DMS53 treated with DMSO at 0.1 percent for 48 hours (cell line): Measurements from ENCODE around the gene ABCB7.
"Not testable (repeated sequence)": the region's sequence is repeated elsewhere in the genome, so short reads cannot be mapped to it uniquely, and the experiment has no call there.

Source experiments
- DNase-seq: peaks from one replicate; lab custom pipeline; 2025; ENCODE audit not compliant: unreplicated experiment; lab: John Stamatoyannopoulos, UW

ABCB7 gene

DNA sequence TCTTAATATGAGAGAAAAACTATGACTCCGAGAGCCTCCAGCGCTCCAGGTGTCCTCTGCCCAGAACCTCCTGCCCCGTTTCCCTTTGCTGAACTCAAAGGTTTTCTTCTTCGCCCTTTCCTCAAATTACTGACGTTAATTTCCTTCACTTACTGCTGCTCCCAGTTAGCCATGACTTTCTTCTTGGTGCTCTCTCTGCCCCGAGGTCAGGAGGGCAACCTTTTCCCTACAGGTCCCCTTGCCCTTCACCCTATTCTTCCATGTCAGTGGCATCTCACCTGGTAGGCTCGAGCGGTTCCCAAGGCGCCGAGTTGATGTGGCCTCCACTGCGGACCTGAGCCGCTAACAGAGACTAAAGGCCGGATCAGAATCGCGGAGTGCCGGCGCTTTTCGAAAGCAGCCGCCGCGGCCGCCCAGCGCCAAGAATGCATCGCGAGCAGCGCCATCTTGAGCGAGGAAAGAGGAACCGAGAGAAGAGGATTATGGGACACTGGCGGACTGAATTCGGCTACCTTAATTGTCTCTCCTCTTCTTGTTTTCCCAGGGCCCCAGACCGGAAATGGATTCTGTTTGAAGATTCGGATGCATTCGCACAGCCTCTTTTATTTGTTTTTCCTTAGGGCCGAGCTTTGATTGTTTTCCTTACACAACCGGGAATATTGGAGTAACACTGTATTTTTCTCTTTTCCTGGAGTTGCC is at the start of gene ABCB7:
Gene ABCB7, minus strand, starts transcription at position 457 of the 699 bp plus-strand sequence. Its CDS starts 11 bp downstream, at position 446.
- peak; percentile 64 for DNase-seq

DNA sequence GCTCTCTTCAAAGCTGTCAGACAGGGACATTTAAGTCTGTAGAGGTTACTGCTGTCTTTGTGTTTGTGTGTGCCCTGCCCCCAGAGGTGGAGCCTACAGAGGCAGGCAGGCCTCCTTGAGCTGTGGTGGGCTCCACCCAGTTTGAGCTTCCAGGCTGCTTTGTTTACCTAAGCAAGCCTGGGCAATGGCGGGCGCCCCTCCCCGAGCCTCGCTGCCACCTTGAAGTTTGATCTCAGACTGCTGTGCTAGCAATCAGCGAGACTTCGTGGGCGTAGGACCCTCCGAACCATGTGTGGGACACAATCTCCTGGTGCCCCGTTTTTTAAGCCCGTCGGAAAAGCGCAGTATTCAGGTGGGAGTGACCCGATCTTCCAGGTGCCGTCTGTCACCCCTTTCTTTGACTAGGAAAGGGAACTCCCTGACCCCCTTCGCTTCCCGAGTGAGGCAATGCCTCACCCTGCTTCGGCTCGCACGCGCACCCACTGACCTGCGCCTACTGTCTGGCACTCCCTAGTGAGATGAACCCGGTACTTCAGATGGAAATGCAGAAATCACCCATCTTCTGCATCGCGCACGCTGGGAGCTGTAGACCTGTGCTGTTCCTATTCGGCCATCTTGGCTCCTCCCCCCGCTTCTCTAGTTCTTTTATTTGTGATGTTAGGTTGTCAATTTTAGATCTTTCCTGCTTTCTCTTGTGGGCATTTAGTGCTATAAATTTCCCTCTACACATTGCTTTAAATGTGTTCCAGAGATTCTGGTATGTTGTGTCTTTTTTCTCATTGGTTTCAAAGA is 32.5 kb upstream of the ABCB7 start:
- DNase-seq, result not testable (repeated sequence)

DNA sequence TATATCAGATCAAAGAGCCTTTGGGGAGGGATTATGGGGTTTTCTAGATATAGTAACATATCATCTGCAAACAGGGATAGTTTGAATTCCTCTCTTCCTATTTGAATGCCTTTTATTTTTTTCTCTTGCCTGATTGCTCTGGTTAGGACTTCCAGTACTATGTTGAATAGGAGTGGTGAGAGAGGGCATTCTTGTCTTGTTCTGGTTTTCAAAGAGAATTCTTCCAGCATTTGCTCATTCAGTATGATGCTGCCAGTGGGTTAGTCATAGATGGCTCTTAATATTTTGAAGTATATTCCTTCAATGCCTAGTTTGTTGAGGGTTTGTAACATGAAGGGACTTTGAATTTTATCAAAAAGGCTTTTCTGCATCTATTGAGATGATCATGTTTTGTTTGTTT is 25.6 kb upstream of the ABCB7 start:
- no peak for DNase-seq

DNA sequence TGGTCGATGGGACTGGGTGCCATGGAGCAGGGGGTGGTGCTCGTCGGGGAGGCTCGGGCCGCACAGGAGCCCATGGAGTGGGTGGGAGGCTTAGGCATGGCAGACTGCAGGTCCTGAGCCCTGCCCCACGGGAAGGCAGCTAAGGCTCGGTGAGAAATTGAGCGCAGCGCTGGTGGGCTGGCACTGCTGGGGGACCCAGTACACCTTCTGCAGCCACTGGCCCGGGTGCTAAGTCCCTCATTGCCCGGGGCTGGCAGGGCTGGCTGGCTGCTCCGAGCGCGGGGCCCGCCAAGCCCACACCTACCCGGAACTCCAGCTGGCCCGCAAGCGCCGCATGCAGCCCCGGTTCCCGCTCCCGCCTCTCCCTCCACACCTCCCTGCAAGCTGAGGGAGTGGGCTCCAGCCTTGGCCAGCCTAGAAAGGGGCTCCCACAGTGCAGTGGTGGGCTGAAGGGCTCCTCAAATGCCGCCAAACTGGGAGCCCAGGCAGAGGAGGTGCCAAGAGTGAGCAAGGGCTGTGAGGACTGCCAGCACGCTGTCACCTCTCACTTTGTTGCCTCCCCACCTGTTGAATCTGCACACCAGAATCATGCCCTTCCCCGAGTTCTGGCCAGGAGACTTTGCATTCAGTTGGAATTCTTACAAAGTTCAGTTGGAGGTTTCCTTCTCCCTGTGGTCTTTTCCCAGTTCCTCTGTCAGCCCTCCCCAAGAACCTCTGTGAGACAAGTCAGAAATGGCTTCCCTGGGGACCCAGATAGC is 23.6 kb upstream of the ABCB7 start:
- DNase-seq, result not testable (repeated sequence)

- not testable (repeated sequence) for DNase-seq
Observed at GRCh38 chrX:75172257-75172890, 16.3 kb upstream of the ABCB7 start.

- no peak for DNase-seq
Observed at GRCh38 chrX:75158054-75158453, 2.0 kb upstream of the ABCB7 start.

GRCh38 chrX:75156531-75156945 is 455 bp upstream of the ABCB7 start:
- no peak for DNase-seq

DNA sequence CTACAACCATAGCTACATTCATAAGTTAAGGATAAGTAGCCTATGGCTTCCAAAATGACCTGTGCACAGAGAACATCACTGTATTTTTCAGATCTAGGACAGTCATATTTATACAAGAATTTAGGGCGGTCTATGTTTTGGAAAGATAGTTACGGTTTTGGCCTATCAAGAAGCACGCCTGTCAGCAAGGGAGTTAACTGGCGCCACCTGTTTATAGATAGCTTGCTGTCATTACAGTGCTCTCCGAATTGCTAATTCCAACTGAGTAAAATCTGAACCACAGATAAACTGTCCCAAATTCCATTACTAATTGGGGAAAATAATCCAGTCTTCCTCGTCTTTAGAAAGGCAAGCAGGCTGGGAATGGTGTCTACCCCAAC is 646 bp downstream of the ABCB7 start:
- DNase-seq, result no peak

- DNase-seq, result no peak
Observed at GRCh38 chrX:75154871-75155270, 1.2 kb downstream of the ABCB7 start.

- no peak for DNase-seq
Observed at GRCh38 chrX:75151827-75152592, 4.1 kb downstream of the ABCB7 start.

- no peak for DNase-seq
Observed at GRCh38 chrX:75149654-75150053, 6.4 kb downstream of the ABCB7 start.

GRCh38 chrX:75132672-75133071 is 23.4 kb downstream of the ABCB7 start:
- no peak for DNase-seq

DNA sequence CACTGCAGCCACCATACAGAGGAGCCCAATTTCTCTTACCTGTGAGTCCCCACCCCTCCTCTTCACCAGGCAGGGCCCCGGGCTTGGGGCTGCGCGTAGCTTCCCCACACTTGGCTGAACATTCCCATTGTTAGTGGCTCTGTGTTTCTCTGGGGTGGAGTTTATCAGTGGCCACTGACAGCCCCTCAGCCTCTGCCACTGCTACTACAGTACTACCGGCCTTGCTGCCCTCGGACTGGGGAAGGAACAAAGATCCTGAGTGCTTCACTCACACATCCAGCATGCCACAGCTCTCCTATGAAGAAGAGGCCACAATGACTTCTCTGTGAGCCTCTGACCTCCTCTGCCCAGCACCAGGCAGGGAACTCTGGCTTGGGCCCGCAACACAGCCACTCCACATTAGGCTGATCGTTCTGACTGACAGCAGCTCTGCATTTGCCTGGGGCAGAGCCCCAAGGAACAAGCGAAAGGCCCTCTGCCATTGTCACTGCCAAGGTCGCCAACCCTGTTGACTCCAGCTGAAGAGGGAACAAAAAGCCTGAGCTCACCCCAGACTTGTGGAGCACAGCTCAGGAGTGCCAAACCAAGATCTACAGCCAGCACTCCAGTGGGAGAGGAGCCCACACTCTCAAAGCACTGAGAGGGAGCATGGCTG is 24.0 kb downstream of the ABCB7 start:
- no peak for DNase-seq

- DNase-seq, result not testable (repeated sequence)
Observed at GRCh38 chrX:75129069-75129468, 27.0 kb downstream of the ABCB7 start.

- no peak for DNase-seq
Observed at GRCh38 chrX:75118296-75118695, 37.8 kb downstream of the ABCB7 start.

GRCh38 chrX:75115707-75116413 is 40.2 kb downstream of the ABCB7 start:
- DNase-seq, result no peak

GRCh38 chrX:75114638-75115037 is 41.4 kb downstream of the ABCB7 start:
- no peak for DNase-seq

DNA sequence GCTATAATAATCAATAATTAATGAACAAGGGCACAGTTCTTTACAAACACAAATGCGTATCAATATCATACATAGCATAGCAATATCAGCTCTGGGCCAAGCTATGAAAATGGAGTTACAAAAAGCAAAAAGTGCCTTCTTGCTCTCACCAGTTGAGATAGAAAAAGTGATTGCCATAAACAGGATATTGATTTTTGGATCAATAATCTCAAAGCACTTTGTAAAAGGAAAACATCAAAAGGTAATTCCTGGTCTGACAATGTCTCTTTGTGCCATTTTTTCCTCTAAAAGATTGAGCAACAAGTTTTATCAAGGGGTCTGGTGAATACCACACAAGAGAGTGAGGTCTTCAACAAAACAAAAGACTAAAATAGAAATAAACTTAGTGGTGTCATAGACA is 42.4 kb downstream of the ABCB7 start:
- DNase-seq, result no peak

DNA sequence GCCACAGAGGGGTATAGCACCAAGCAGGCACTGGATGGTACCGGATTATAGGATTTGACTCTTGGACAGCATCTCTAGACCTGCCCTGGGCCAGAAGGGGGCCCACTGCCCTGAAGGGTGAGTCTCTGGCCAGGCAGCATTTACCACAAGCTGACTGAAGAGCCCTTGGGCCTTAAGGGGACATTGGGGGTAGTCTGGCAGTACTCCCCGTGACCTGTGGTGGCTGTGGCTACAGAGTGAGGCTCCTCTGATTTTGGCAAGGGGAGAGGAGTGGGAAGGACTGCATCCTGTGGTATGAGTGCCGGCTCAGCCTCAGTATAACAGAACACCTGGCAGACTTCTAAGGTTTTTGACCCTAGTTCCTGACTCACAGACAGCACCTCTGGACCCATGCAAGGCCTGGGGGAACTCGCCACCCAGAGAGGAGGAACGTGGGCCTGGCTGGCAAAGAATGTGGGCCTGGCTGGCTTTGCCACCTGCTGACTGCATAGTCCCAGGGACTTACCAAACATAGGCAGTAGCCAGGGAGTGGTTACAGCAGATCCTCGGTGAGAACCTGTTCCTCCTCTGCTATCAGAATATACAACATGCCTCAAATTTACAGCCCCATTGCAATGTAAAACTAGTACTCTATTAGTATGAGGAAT is 48.1 kb downstream of the ABCB7 start:
- no peak for DNase-seq
